Thyroid gland (tissue), 4 donors: ENCODE data around the gene ANKRD10. TPM values are rescaled to one million over a fixed set of nuclear protein-coding genes. Genes with fewer than 3 reads are reported as not detected.
"Not testable (repeated sequence)": the region's sequence is repeated elsewhere in the genome, so short reads cannot be mapped to it uniquely, and the experiment has no call there.

Source experiments
- DNase-seq, 2 donors: peaks; one replicate each; pipeline ENCODE4 v3.0.0-alpha.2; 2019
- H3K27ac ChIP-seq, 3 donors: fragments of 200-600 bp; sonication (generic); 1 replicate in 2 of 3; 2 replicates in 1 of 3; pipeline ENCODE4 v1.5.1; 2016 to 2019; ENCODE audit warnings: mild to moderate bottlenecking in 1 of 3, moderate library complexity in 1 of 3
- H3K27me3 ChIP-seq: fragments of 200-600 bp; sonication (generic); one replicate; pipeline ENCODE4 v1.5.1; 2019
- H3K36me3 ChIP-seq, 2 donors: fragments of 200-600 bp; sonication (generic); one replicate each; pipeline ENCODE4 v1.5.1; 2016 to 2019
- H3K4me1 ChIP-seq, 2 donors: fragments of 200-600 bp; sonication (generic); one replicate each; pipeline ENCODE4 v1.5.1; 2017 to 2019
- H3K4me3 ChIP-seq, 3 donors: fragments of 200-600 bp; sonication (generic); replicated peaks in 1 of 3; 1 replicate in 2 of 3; 2 replicates in 1 of 3; pipeline ENCODE4 v1.5.1; 2016; ENCODE audit warnings: mild to moderate bottlenecking in 1 of 3
- H3K9me3 ChIP-seq: fragments of 200-600 bp; sonication (generic); one replicate; pipeline ENCODE4 v1.5.1; 2017
- POLR2A ChIP-seq, 2 donors: fragments of 450-650 bp; IDR thresholded peaks; one replicate each; pipeline ENCODE4 v1.6.1; 2017; ENCODE audit warnings: antibody characterized with exemption in 2 of 2, mild to moderate bottlenecking in 2 of 2, moderate library complexity in 1 of 2
- WGBS, 2 donors: methylation state at CpG; one replicate each; pipeline ENCODE4 v1.1.5; 2017; 5-methylcytosine and 5-hydroxymethylcytosine counted together
- intact Hi-C: fragments of 100-400 bp; cut with DNase I; formaldehyde crosslinking; loops from one replicate; pipeline ENCODE4 v1.15.1; 2023
- total RNA-seq, 4 donors: library from RNA; depleted of rRNA; stranded (reverse); fragments of >200 nt; gene quantifications; one replicate each; pipeline ENCODE4 v1.2.3, GENCODE V29; 2016
- TF ChIP-seq, protein P1 (sequence below), 6 experiments: fragments of 200-600 bp in 3 of 6; fragments of 450-650 bp in 3 of 6; sonication (generic) in 3 of 6; IDR thresholded peaks; one replicate each; pipeline ENCODE4 v1.5.1; 2016 to 2019; ENCODE audit warnings: antibody characterized with exemption in 6 of 6, mild to moderate bottlenecking in 2 of 6, inconsistent platforms in 1 of 6, moderate library complexity in 1 of 6

The ANKRD10 gene
- total RNA-seq, 4 donors from 2014 or later: 105 to 168 (median 135) TPM

DNA sequence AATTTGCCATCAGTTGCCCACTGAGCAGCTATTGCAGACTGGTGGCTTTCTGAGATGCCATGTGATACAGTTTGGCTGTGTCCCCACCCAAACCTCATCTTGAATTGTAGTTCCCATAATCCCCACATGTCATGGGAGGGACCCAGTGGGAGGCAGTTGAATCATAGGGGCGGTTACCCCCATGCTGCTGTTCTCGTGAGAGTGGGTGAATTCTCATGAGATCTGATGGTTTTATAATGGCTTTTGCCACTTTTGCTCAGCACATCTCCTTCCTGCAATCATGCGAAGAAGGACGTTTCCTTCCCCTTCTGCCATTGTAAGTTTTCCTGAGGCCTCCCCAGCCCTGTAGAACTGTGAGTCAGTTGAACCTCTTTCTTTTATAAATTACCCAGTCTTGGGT lies 34.8 kb upstream of the ANKRD10 start:
- no peaks in the 10 kb centered on the region for H3K27me3 ChIP-seq
- 85 to 87% methylated on average over 4 of the region's 4 CpGs for WGBS, 2 donors
- H3K27ac ChIP-seq: no peak overlapping the region
- intact Hi-C loops: no loop called here
- no peak for TF ChIP-seq POLR2A (IDR thresholded peaks at IDR 0.05)
- TF ChIP-seq, protein P1, sequence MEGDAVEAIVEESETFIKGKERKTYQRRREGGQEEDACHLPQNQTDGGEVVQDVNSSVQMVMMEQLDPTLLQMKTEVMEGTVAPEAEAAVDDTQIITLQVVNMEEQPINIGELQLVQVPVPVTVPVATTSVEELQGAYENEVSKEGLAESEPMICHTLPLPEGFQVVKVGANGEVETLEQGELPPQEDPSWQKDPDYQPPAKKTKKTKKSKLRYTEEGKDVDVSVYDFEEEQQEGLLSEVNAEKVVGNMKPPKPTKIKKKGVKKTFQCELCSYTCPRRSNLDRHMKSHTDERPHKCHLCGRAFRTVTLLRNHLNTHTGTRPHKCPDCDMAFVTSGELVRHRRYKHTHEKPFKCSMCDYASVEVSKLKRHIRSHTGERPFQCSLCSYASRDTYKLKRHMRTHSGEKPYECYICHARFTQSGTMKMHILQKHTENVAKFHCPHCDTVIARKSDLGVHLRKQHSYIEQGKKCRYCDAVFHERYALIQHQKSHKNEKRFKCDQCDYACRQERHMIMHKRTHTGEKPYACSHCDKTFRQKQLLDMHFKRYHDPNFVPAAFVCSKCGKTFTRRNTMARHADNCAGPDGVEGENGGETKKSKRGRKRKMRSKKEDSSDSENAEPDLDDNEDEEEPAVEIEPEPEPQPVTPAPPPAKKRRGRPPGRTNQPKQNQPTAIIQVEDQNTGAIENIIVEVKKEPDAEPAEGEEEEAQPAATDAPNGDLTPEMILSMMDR (IDR thresholded peaks at IDR 0.05): no peak
- no peaks in the 10 kb centered on the region for H3K36me3 ChIP-seq
- H3K4me1 ChIP-seq: no peaks in the 10 kb centered on the region
- H3K9me3 ChIP-seq: no peaks in the 10 kb centered on the region
- H3K4me3 ChIP-seq: no peak overlapping the region
- no peak for DNase-seq

DNA sequence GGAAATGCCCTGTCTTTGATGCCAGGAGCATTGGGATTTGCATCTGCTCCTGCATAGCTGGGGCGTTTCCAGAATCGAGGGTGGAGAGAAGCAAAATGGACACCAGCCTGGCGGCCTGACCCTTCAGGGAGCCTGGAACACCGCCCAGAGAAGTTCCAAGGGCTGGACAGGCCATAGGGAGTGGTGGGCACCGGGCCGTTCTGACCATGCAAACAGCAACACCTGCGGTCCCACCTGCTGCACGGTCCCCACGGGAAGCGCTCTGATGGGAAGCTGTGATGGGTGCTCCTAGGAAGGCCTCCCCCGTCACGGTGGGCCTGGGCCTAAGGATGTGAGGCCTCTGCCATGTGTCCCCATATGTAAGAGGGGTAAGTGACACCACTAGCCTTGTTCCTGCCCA lies 34.2 kb upstream of the ANKRD10 start:
- Histone ChIP-seq H3K4me3 (no peak overlapping the region), H3K9me3 (no peaks in the 10 kb centered on the region), H3K4me1 (no peaks in the 10 kb centered on the region), H3K27ac (no peak overlapping the region), H3K36me3 (no peaks in the 10 kb centered on the region), H3K27me3 (no peaks in the 10 kb centered on the region)
- no peak for DNase-seq
- WGBS, 2 donors: 88 to 95% methylated on average over 8 to 12 of the region's 12 CpGs
- TF ChIP-seq, protein P1 (IDR thresholded peaks at IDR 0.05): no peak
- no peak for TF ChIP-seq POLR2A (IDR thresholded peaks at IDR 0.05)
- intact Hi-C loops: no loop called here

- H3K4me3 ChIP-seq, H3K4me1 ChIP-seq, H3K36me3 ChIP-seq, H3K9me3 ChIP-seq, intact Hi-C loops, H3K27me3 ChIP-seq, H3K27ac ChIP-seq, DNase-seq: not testable (repeated sequence)
- no CpG with 5 or more reads among the region's 10 CpGs for WGBS, 2 donors
Measured at GRCh38 chr13:110947338-110947737, 32.5 kb upstream of the ANKRD10 start.

- Histone ChIP-seq H3K4me3 (no peak overlapping the region), H3K4me1 (no peaks in the 10 kb centered on the region), H3K27ac (no peak overlapping the region), H3K36me3 (no peaks in the 10 kb centered on the region), H3K27me3 (no peaks in the 10 kb centered on the region), H3K9me3 (no peaks in the 10 kb centered on the region)
- intact Hi-C loops: no loop called here
- DNase-seq: no peak
- WGBS, 2 donors: 89 to 92% methylated on average over 12 of the region's 12 CpGs
- TF ChIP-seq, protein P1 (IDR thresholded peaks at IDR 0.05): no peak
- no peak for TF ChIP-seq POLR2A (IDR thresholded peaks at IDR 0.05)
Measured at GRCh38 chr13:110945928-110946570, 31.2 kb upstream of the ANKRD10 start.

- no peak for DNase-seq
- 91% methylated on average over 23 to 24 of the region's 24 CpGs for WGBS, 2 donors
- TF ChIP-seq POLR2A (IDR thresholded peaks at IDR 0.05): no peak
- TF ChIP-seq, protein P1 (IDR thresholded peaks at IDR 0.05): no peak
- intact Hi-C loops: no loop called here
- Histone ChIP-seq H3K4me1 (no peaks in the 10 kb centered on the region), H3K27me3 (no peaks in the 10 kb centered on the region), H3K4me3 (no peak overlapping the region), H3K36me3 (no peaks in the 10 kb centered on the region), H3K9me3 (no peaks in the 10 kb centered on the region), H3K27ac (no peak overlapping the region)
Measured at GRCh38 chr13:110944968-110945927, 30.4 kb upstream of the ANKRD10 start.
